CD14-positive monocyte (primary cell): ENCODE measurements around the gene TYROBP. TPM values are rescaled to one million over a fixed set of nuclear protein-coding genes. Genes with fewer than 3 reads are reported as not detected.

ENCODE experiments used
- DNase-seq, 3 donors: peaks; one replicate each; pipeline ENCODE4 v3.0.0-alpha.2; 2011 to 2022
- H2AFZ ChIP-seq: 2 replicates; pipeline ENCODE4 v1.6.0; 2012; ENCODE audit warnings: mild to moderate bottlenecking, low read depth, low read length, inconsistent platforms; ENCODE audit not compliant: insufficient read depth, poor library complexity, severe bottlenecking
- H3K27ac ChIP-seq, 2 donors: 1 replicate in 1 of 2; 2 replicates in 1 of 2; pipeline ENCODE4 v1.5.1; 2012 to 2013; ENCODE audit warnings: low read length in 2 of 2, control low read depth in 1 of 2, inconsistent platforms in 1 of 2, low read depth in 1 of 2, mild to moderate bottlenecking in 1 of 2
- H3K27me3 ChIP-seq, 2 donors: one replicate each; pipeline versions ENCODE4 v1.6.0 to v1.6.1; 2011 to 2013; ENCODE audit warnings: low read length in 2 of 2; ENCODE audit not compliant: control insufficient read depth in 2 of 2, insufficient read depth in 2 of 2
- H3K36me3 ChIP-seq, 2 donors: replicated peaks in 1 of 2; 1 replicate in 1 of 2; 2 replicates in 1 of 2; pipeline versions ENCODE4 v1.5.1 to v1.6.1; 2012 to 2013; ENCODE audit warnings: low read length in 2 of 2, control low read depth in 1 of 2, inconsistent platforms in 1 of 2, mild to moderate bottlenecking in 1 of 2; ENCODE audit not compliant: insufficient read depth in 2 of 2, control insufficient read depth in 1 of 2
- H3K4me1 ChIP-seq, 2 donors: 1 replicate in 1 of 2; 2 replicates in 1 of 2; pipeline versions ENCODE4 v1.5.1 to v1.6.1; 2012 to 2013; ENCODE audit warnings: low read length in 2 of 2, control low read depth in 1 of 2, inconsistent platforms in 1 of 2, mild to moderate bottlenecking in 1 of 2, moderate library complexity in 1 of 2; ENCODE audit not compliant: insufficient read depth in 2 of 2, control insufficient read depth in 1 of 2
- H3K4me2 ChIP-seq: replicated peaks from 2 replicates; pipeline ENCODE3; 2012; ENCODE audit warnings: low read length, moderate library complexity, mild to moderate bottlenecking; ENCODE audit not compliant: poor library complexity, severe bottlenecking; ENCODE audit errors: extremely low read depth
- H3K4me3 ChIP-seq, 3 experiments: fragments of 200-600 bp in 1 of 3; sonication (generic) in 1 of 3; replicated peaks in 1 of 3; 1 replicate in 2 of 3; 2 replicates in 1 of 3; pipeline ENCODE4 v1.5.1; 2011 to 2013; ENCODE audit warnings: low read length in 3 of 3, mild to moderate bottlenecking in 3 of 3, control low read depth in 2 of 3, low read depth in 2 of 3, inconsistent platforms in 1 of 3, moderate library complexity in 1 of 3
- H3K79me2 ChIP-seq: 2 replicates; pipeline ENCODE4 v1.6.0; 2012; ENCODE audit warnings: mild to moderate bottlenecking, control low read depth, inconsistent platforms, low read length, moderate library complexity; ENCODE audit not compliant: insufficient read depth
- H3K9ac ChIP-seq: 2 replicates; pipeline ENCODE4 v1.6.0; 2017; ENCODE audit warnings: low read length, mild to moderate bottlenecking; ENCODE audit not compliant: insufficient read depth, poor library complexity, severe bottlenecking
- H3K9me3 ChIP-seq, 2 donors: replicated peaks in 1 of 2; 1 replicate in 1 of 2; 2 replicates in 1 of 2; pipeline versions ENCODE4 v1.5.1 to v1.6.1; 2012 to 2013; ENCODE audit warnings: low read length in 2 of 2, control low read depth in 1 of 2; ENCODE audit not compliant: control insufficient read depth in 1 of 2, insufficient read depth in 1 of 2
- H4K20me1 ChIP-seq: 2 replicates; pipeline ENCODE4 v1.6.0; 2012; ENCODE audit warnings: mild to moderate bottlenecking, low read length, control low read depth, moderate library complexity; ENCODE audit not compliant: insufficient read depth
- H3K27ac Mint-ChIP-seq, 7 donors: one replicate each; pipeline ENCODE4 v1.8.0; 2020; ENCODE audit warnings: mild to moderate bottlenecking in 7 of 7, mixed read lengths in 7 of 7, moderate library complexity in 6 of 7, inconsistent platforms in 2 of 7
- H3K27me3 Mint-ChIP-seq, 3 donors: one replicate each; pipeline ENCODE4 v1.8.0; 2021 to 2022; ENCODE audit warnings: low read depth in 3 of 3, mild to moderate bottlenecking in 3 of 3, mixed read lengths in 3 of 3, moderate library complexity in 3 of 3, inconsistent platforms in 1 of 3
- H3K36me3 Mint-ChIP-seq, 2 donors: one replicate each; pipeline ENCODE4 v1.8.0; 2020; ENCODE audit warnings: mixed read lengths in 2 of 2, inconsistent platforms in 1 of 2, mild to moderate bottlenecking in 1 of 2
- H3K4me1 Mint-ChIP-seq: one replicate; pipeline ENCODE4 v1.8.0; 2020; ENCODE audit warnings: mild to moderate bottlenecking, mixed read lengths
- H3K4me3 Mint-ChIP-seq, 2 donors: one replicate each; pipeline ENCODE4 v1.8.0; 2020; ENCODE audit warnings: mild to moderate bottlenecking in 2 of 2, mixed read lengths in 2 of 2, moderate library complexity in 1 of 2
- H3K9me3 Mint-ChIP-seq, 7 donors: one replicate each; pipeline ENCODE4 v1.8.0; 2020 to 2022; ENCODE audit warnings: mixed read lengths in 7 of 7, mild to moderate bottlenecking in 6 of 7, moderate library complexity in 6 of 7, inconsistent platforms in 2 of 7
- CTCF ChIP-seq: fragments of 200-600 bp; IDR thresholded peaks from one replicate; pipeline ENCODE4 v1.8.0; 2022; ENCODE audit warnings: antibody characterized with exemption, mild to moderate bottlenecking
- WGBS: methylation state at CpG from one replicate; pipeline ENCODE4 v1.1.5; 2013; ENCODE audit warnings: missing lambda C conversion rate; ENCODE audit not compliant: insufficient coverage; 5-methylcytosine and 5-hydroxymethylcytosine counted together
- intact Hi-C, 2 donors: fragments of 100-400 bp; cut with micrococcal nuclease; formaldehyde crosslinking; loops; one replicate each; pipeline versions ENCODE4 v1.15.0 to v1.15.1; 2023
- polyA plus RNA-seq, 3 donors: library from polyadenylated mRNA; depleted of rRNA in 1 of 3; unstranded in 2 of 3; stranded (reverse) in 1 of 3; fragments of 300-500 nt in 2 of 3; fragments of >200 nt in 1 of 3; fragmentation: Illumina TruSeq in 2 of 3; gene quantifications; 1 replicate in 2 of 3; 2 replicates in 1 of 3; pipeline ENCODE4 v1.2.3, GENCODE V29; 2012 to 2021

TYROBP gene
- polyA plus RNA-seq, 3 donors = 3,224 to 6,141 (median 5,182) TPM

GRCh38 chr19:35868172-35868822, 39.8 kb downstream of the TYROBP start, which contains the start of gene APLP1:
APLP1 (plus strand) TSS chr19:35868574; CDS start chr19:35868637, 63 bp downstream.
- peaks cover 47 to 82% (median 59%) of the 10 kb centered on the region in 3 donors for H3K27me3 Mint-ChIP-seq
- peaks cover 27 to 55% of the 10 kb centered on the region in 2 donors for H3K27me3 ChIP-seq

GRCh38 chr19:35863018-35863417, 45.1 kb downstream of the TYROBP start:
- H3K79me2 ChIP-seq = no peaks in the 10 kb centered on the region
- H3K4me3 ChIP-seq = no peak overlapping the region
- H3K27ac ChIP-seq = no peak overlapping the region
- H3K9ac ChIP-seq = no peak overlapping the region
- no peaks in the 10 kb centered on the region for H4K20me1 ChIP-seq
- Mint-ChIP-seq H3K4me1 (peaks cover under 1% of the 10 kb centered on the region), H3K36me3 (no peaks in the 10 kb centered on the region), H3K27ac (no peak overlapping the region), H3K4me3 (peak overlapping the region in 1 of 2 donors; percentile 78), H3K27me3 (peaks cover 72 to 96% (median 79%) of the 10 kb centered on the region in 3 donors), H3K9me3 (peaks cover 2 to 15% (median 8%) of the 10 kb centered on the region in 7 donors)
- H3K4me1 ChIP-seq = no peaks in the 10 kb centered on the region
- TF ChIP-seq CTCF = no peak
- no peaks in the 10 kb centered on the region for H3K36me3 ChIP-seq
- no peak for DNase-seq
- no peak overlapping the region for H2AFZ ChIP-seq
- H3K4me2 ChIP-seq = no peak overlapping the region
- intact Hi-C loops = no loop called here
- WGBS = 93% methylated on average over 3 of the region's 5 CpGs
- peaks cover 0 to 8% of the 10 kb centered on the region in 2 donors for H3K9me3 ChIP-seq
- H3K27me3 ChIP-seq = peaks cover 25 to 71% of the 10 kb centered on the region in 2 donors

More at GRCh38 chr19:35868172-35868822, 39.8 kb downstream of the TYROBP start, which contains the start of gene APLP1:
- Histone ChIP-seq H3K79me2 (no peaks in the 10 kb centered on the region), H3K4me1 (peaks cover 16 to 23% of the 10 kb centered on the region in 2 donors), H4K20me1 (no peaks in the 10 kb centered on the region), H3K27ac (no peak within 1 kb of the TSS), H3K9ac (no peak within 1 kb of the TSS), H3K4me2 (peak within 1 kb of the TSS; percentile 61), H3K36me3 (no peaks in the 10 kb centered on the region), H2AFZ (no peak within 1 kb of the TSS), H3K9me3 (peaks cover 0 to 9% of the 10 kb centered on the region in 2 donors), H3K4me3 (peak within 1 kb of the TSS in 1 of 3 experiments; percentile 42)
- H3K36me3 Mint-ChIP-seq = peaks cover 0 to 6% of the 10 kb centered on the region in 2 donors
- WGBS = 3% methylated on average over 58 of the region's 60 CpGs
- TF ChIP-seq CTCF = no peak
- intact Hi-C loops = no loop called here
- H3K9me3 Mint-ChIP-seq = peaks cover 8 to 22% (median 10%) of the 10 kb centered on the region in 7 donors
- peaks cover 15% of the 10 kb centered on the region for H3K4me1 Mint-ChIP-seq
- DNase-seq = no peak
- no peak within 1 kb of the TSS for H3K27ac Mint-ChIP-seq
- peak within 1 kb of the TSS; percentile 31 to 80 for H3K4me3 Mint-ChIP-seq
